Gastrocnemius medialis (tissue), 4 donors: ENCODE results near the gene ZNF718.

Experiments
- CTCF ChIP-seq, 5 experiments: fragments of 450-650 bp in 3 of 5; fragments of 200-600 bp in 2 of 5; sonication (generic) in 2 of 5; IDR thresholded peaks in 4 of 5; conservative IDR thresholded peaks in 1 of 5; 1 replicate in 4 of 5; 2 replicates in 1 of 5; pipeline ENCODE4 v1.5.1; 2016 to 2019; ENCODE audit warnings: antibody characterized with exemption in 5 of 5, mild to moderate bottlenecking in 3 of 5, moderate library complexity in 3 of 5
- POLR2A ChIP-seq, 2 donors: fragments of 450-650 bp; IDR thresholded peaks; one replicate each; pipeline ENCODE4 v1.6.1; 2017; ENCODE audit warnings: antibody characterized with exemption in 2 of 2, mild to moderate bottlenecking in 2 of 2, moderate library complexity in 2 of 2

- TF ChIP-seq CTCF (IDR thresholded peaks at IDR 0.05 in 4 of 5, conservative IDR thresholded peaks at IDR 0.05 in 1 of 5) = no peak
- no peak for TF ChIP-seq POLR2A (IDR thresholded peaks at IDR 0.05)
These were observed 86.8 kb downstream of the ZNF718 start for GRCh38 chr4:211033-211511.
